Measurements from ENCODE around the gene NUBP2.

NUBP2 gene

DNA sequence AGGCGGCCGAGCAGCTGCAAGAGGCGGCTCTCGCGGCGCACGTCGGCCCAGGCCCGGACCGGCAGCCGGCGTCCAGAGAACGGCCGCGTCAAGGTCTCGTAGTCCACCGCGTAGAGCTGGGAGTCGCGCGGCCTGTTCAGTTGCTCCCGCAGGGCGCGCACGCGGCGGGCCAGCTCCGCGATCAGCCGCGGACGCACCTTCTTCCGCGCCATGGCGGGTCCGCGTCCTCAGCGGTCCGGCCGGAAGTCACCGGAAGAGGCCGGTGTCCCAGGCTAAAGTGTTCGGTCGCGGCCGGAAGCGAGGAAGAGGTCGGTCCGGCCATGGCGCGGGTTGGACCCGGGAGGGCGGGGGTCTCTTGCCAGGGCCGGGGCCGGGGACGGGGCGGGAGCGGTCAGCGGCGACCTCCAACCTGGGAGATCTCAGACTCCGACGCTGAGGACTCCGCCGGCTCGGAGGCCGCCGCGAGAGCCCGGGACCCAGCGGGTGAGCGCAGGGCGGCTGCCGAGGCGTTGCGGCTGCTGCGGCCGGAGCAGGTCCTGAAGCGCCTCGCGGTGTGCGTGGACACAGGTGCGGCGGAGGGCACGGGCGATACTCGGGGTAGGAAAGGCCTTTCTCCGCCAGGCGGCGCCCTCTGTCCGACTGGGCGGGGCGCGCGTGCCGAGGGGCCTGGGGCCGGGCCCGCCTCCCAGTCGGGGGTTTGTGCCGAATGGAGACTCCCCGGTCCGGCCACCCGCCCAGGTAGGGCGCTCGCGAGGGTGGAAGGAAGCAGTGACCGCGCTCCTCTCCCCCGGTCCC is 9.7 kb upstream of the NUBP2 start, which contains the start of gene MRPS34:
MRPS34 (minus strand) TSS at position 227 of the 795 bp plus-strand sequence; CDS start at position 212, 15 bp downstream.
- DNase-seq: peak; percentile 75

GRCh38 chr16:1773703-1774447 is 8.9 kb upstream of the NUBP2 start:
- no peak for DNase-seq

DNA sequence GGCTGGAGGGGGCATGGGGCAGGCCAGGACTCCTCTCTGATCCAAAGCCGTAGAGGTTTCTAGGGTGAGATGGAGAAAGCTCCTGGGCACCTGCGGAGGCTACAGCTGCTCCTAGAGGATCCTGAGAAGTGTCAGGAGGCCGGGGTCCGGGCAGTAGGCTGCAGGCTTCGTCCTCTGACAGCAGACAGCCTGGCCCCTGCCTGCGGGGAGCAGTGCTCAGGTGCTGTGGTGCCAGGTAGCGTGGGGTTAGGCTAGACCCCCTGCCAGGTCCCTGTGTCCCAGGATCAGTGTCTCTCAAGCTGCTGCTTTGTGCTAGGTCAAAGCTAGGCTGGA is 8.3 kb upstream of the NUBP2 start:
- DNase-seq: no peak

DNA sequence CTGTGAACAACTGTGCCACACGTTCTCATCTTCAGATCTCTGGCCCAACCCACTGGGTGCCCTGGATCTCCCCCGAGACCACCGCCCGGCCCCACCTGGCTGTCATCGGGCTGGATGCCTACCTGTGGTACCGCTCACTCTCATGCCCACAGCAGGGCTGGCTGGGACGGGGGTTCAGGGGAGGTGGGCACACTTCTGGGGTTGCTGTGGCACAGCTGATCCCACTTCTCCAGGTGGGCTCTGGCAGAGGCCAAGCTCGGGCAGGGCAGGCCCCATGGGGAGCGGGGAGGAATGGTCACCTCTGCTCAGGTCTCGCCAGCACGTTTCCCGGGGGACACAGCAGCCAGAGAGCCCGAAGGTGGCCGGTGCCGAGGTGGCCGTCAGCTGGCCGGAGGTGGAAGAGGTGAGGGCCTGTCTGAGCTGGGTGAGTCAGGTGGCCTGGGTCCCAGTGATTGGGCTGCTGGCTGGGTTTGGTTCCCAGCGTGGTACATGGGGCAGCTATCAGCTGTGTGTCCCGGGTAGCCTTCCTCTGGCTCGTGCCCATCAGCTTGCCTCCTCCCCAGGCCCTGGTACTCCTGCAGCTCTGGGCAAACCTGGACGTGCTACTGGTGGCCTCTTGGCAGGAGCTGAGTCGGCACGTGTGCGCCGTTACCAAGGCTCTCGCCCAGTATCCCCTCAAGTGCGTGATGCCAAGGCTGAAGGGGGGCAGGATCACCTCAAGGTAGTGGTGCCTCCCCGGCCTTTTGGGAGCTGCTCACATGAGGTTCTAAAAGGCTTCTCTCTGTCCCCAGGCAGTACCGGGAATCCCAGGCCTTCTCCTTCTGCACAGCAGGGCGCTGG is 7.5 kb upstream of the NUBP2 start:
- DNase-seq: no peak

DNA sequence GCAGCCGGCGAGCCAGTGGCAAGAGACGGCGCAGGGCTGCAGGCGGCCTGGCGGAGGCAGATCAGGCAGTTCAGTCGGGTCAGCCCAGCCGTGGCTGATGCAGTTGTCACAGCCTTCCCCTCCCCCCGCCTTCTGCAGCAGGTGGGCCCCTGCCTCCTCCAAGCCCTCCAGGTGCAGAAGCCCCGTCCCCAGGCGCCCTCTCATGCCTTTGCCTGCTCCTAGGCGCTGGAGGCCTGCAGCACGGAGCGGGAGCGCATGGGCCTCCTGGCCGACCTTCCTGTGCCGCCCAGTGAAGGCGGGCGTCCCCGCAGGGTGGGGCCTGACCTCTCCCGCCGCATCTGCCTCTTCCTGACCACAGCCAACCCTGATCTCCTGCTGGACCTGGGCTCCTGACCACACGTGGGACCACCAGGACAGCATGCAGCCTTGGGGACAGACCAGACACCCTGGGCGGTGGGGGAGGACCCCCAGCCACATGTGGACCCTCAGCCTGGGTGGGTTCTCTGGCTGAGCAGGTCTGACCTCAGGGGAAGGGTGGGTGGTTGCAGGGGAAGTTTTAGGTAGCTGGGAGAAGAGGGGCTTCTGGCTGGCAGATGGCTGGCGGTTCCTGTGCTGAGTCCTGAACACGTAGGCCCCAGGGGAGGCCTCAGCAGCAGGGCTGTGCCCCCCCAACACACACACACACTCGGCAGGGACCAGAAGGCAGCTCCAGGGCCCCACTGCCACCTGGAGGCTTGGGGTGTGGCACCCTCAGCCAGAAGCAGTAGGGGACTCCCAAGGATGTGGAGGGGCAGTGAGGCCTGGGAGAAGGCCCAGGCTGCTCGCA is 6.7 kb upstream of the NUBP2 start:
- DNase-seq: no peak

- DNase-seq: no peak
Measured at GRCh38 chr16:1776672-1776955, 6.1 kb upstream of the NUBP2 start.

DNA sequence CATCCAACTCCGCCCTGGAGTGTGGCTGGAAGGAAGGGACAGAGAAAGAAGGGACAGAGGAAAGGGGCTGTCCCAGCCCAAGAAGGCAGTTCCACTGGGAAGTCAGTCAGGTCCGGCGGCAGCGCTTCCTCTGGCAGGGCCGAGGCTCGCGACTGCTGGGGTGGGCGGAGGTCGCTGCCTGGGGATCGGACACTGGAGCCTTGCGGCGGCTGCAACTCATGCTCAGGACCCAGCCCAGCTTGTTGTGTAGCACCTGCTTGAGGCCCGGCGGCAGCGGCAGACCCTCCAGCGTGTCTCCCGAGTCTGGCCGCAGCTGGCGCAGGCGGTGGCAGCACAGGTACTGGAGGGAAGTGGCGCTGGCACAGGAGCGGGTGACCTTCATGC is 5.8 kb upstream of the NUBP2 start:
- no peak for DNase-seq

DNA sequence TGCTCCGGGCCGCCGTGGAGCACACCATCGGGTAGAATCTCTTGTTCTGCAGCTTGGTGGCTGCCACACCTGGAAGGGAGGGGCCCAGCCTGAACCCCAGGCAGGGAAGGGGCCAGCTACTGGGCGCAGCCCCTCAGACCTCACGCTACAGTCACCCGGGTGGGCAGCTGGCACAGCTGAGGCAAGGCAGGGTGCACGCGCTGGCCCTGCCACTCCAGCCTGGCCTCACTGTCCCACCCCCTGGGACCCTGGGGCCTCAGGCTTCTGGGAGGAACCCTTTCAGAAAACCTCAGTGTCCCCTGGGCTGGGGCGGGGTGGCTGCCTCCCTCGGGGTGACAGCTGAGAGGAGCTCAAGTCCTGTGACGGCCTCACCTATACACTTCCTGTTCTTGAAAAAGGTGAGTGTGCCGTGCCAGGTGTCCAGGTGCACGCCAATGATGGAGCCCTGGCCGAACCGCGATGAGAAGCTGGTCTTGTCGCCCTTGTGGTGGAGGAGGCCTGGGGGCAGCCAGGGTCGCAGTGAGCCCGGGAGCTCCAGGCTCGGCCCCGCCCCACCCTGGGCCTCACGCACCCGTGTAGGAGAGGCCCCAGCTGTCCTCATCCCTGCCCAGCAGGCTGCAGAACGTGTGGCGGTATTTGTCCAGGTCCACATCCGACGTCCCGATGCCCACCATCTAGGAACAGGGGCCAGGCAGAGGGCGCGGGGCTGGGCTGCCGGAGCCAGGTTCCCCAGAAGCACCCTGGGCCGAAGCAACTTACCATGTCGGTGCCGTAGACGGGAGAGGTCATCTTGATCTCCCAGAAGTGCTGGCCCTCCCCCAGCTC is 5.2 kb upstream of the NUBP2 start:
- no peak for DNase-seq

DNA sequence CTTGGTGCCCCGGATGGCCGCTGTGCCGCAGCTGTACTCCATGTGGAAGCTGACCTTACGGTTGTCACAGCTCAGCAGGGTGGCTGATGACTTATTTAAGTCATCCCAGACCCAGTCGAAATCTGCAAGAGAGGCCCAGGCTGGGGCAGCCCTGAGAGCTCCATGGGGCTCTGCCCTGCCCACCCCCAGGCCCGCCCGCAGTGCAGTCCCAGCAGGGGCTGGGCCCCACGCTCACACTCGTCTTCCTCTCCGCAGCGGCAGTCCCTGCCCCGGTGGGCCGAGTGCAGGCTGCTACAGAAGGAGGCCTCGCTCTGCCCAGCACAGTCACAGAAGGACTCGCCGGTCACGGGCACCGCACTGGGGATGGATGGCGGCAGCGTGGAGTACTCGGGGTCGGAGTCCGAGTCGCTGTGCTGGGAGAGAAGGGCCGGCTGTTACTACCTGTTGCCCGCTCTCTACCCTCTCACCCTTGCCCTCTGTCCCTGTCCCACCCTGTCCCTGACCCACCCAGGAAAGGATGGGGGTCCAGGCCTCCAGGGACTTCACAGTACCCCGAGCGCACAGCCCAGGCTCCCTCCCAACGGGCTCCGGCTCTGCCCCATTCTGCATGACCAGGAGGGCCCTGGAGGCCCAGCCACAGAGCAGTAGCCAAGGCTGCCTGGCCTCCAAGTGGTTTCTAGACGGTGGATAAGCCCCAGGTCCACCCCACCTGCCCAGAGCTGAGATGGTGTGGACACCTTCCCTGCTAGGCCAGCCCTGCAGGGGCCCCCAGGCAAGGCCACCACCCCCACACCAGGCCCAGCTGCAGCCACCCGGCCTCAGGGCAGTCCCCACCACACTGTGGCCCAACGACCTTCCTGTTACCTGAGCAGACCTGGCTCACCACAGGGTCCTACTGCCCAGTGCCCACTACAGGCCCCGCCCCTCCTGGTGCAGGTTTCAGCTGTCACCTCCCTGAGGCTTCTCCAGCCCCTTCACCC is 4.3 kb upstream of the NUBP2 start:
- DNase-seq: no peak

DNA sequence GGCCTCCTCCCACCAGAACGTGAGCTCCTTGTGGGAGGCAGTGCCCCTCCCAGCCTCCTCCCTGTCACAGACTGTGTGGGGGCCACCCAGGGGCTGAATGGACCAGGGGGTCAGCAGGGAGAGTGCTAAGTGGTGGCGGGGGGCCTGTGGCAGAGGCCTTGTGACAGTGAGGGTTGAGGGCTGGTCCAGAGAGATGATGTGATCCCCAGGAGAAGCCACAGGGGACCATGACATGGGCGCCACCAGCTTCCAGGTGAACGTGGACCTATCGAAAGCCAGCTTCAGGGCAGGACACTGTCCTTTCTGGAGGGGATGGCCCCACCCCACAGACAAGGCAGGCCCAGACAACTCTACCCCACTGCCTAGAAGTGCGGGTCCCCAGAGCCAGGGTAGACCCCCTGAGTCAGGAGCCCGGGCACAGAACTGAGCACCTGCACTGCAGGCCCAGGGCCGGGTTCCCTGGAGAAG is 3.5 kb upstream of the NUBP2 start:
- DNase-seq: no peak

DNA sequence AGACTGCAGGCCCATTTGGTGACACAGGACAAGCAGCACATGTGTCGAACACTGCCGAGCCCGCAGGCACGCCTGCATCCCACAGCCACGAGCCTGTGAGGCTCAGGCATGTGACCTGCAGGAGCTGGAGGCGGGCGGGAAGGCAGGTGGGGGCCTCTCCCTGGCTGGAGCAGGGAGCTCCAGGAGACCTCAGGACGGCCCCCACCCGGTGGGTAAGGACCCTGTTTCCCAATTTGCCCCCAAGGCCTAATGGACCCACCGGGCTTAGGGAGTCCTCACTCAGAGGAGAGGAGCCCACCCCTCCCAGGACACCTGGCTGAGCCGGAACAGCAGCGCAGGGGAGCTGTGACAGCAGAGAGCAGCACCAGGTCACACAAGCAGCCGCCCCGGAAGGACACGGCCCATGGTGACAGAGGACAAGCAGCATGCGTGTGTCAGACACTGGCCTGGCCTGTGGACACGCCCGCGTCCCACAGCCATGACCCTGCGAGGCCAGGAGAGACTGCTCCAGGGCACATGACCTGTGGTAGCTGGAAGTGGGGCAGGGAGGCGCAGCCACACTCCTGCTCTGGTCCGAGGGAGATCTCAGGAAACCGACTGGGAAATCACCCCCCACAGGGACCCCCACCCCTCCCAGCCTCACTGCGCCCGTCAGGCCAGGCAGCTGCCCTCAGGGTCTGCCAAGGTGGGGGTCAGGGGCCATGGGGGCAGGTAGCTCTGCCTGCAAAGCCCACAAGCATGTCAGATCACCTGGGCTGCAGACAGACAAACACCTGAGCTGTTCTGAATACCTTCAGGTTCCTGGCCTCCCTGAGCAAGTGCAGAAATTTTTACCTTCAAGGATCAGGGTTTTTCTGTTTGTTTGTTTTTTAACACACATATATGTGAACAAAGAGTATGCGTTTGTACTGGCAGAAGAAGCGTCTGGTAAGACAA is 2.8 kb upstream of the NUBP2 start:
- DNase-seq: no peak

DNA sequence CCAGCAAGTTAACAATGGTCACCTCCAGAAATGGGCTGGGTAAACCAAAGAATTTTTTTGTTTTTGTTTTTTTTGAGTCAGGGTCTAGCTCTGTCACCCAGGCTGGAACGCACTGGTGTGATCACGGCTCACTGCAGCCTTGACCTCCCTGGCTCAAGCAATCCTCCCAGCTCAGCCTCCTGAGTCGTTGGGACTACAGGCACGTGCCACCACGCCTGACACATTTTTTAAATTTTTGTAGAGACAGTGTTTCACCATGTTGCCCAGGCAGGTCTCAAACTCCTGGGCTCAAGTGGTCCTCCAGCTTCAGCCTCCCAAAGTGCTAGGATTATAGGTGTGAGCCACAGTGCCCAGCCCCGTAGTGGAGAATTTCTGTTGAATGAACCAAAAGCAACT is 2.1 kb upstream of the NUBP2 start:
- no peak for DNase-seq

GRCh38 chr16:1781254-1781653 is 1.5 kb upstream of the NUBP2 start:
- no peak for DNase-seq

DNA sequence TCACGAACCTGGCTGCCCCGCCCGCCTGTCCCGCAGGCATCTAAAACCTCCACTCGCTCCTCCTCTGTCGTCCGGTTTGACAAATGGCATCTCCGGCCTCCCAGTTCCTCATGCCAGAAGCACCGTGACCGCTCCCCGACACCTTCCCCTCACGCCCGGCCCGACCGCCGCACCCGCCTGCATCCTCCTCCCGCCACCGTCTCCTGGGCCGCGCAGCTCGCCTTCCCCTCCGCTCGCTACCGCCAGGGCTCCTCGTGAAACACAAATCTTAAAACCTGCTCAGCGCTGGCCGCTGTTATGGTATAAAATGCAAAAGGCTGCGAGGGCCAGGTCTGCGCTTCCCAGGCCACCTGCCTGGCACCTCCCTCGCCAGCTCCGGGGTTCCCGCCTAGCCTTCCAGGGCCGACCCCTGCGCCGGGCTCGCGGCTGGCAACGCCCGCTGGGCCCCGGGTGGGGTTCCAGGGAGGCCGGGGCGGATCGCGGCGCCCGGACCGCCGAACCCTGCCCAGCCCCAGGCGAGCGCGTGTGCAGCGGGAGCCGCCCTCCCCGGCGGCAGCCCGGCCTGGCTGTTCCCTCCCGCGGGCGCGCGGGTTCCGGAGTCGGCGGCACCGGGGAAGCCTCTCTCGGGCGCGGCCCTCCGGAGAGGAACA is 877 bp upstream of the NUBP2 start:
- DNase-seq: no peak

- DNase-seq: no peak
Measured at GRCh38 chr16:1784977-1785845, 2.5 kb downstream of the NUBP2 start.

DNA sequence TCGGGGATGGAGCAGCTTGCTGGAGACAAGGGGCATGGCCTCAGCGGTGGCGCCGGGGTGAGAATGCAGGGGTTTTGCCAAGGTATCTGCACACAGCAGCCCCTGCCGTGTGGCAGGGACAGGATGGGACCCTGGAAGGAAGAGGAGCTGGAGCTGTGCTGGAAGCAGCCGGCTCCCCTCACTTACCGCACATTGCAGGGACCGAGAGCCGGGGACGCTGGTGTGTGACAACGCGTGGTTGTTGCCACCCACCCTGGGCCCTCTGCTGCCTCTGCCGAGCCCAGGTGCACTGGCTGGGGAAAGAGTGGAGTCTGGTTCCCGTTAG is 3.0 kb downstream of the NUBP2 start:
- no peak for DNase-seq

DNA sequence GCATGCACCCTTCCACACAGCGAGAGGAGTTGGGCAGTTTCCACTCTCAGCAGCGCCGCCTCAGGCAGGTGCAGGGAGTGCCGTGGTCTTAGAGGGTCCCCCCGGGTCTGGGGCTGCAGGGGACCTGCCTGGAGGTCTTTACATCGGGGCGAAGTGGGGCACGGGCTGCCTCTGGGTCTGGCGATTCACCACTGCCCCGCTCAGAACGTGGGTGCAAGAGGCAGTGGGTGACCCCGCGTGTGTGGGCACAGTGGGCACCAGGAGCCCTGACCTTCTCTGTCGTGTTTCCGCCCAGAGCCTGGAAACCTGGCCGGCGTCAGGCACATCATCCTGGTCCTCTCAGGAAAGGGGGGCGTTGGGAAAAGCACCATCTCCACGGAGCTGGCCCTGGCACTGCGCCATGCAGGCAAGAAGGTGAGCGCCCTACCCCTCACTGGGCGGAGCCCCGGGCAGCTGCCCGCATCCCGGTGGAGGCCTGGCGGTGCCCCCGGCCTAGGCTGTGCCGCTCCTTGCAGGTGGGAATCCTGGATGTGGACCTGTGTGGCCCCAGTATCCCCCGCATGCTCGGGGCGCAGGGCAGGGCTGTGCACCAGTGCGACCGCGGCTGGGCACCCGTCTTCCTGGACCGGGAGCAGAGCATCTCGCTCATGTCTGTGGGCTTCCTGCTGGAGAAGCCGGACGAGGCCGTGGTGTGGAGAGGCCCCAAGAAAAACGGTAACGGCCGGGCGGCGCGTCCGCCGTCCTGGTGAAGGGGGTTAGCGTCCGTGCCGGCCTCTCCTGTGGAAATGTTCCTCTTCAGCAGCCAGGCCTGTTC is 3.7 kb downstream of the NUBP2 start:
- DNase-seq: no peak
